ENCODE results near the gene CTNNBL1. TPM values are rescaled to one million over a fixed set of nuclear protein-coding genes. Genes with fewer than 3 reads are reported as not detected.
"Not testable (repeated sequence)": the region's sequence is repeated elsewhere in the genome, so short reads cannot be mapped to it uniquely, and the experiment has no call there.

The CTNNBL1 gene
- total and polyA plus RNA-seq, 8 donors: 10.5 to 148 (median 42.0) TPM

DNA sequence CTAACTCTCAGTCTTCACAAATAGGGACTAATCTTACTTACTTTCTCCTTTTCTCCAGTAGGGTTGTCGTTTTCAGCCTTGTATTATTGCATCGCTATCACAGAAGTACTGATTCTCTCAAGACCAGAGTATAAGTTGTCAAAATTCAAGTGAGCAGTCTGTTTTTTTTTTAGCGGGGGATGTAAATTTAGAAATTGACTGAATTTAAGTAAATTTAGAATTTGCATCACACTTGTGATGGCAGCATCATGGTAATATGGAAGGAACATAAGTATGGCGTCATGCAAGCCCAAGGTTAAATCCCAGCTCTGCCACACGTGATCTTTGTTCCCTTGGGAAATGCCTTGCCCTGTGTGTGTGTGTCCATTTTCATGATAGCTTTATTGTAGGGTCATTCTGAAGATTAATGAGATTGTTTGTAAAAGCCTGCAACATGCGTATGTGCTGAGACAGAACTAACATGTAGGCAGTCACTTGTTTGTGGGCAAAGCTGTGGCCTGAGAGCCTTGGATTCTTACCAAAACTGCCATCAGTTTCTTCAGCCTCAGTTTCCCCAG, 156.3 kb downstream of the CTNNBL1 start:
- peaks cover 13 to 95% (median 87%) of the 10 kb centered on the region in 4 donors for H3K36me3 ChIP-seq
- no peak for DNase-seq
- 89 to 95% (median 94%) methylated on average over 6 of the region's 6 CpGs for WGBS, 5 donors
- peaks cover 0 to 5% (median 0%) of the 10 kb centered on the region in 4 donors for H3K4me1 ChIP-seq
- intact Hi-C loops (cut with DNase I; ENCODE audit: low total_unique reads): no loop called here
- no peak overlapping the region for H3K4me3 ChIP-seq
- H3K27me3 ChIP-seq: no peaks in the 10 kb centered on the region
- H3K27ac ChIP-seq: no peak overlapping the region
- TF ChIP-seq, protein P1, sequence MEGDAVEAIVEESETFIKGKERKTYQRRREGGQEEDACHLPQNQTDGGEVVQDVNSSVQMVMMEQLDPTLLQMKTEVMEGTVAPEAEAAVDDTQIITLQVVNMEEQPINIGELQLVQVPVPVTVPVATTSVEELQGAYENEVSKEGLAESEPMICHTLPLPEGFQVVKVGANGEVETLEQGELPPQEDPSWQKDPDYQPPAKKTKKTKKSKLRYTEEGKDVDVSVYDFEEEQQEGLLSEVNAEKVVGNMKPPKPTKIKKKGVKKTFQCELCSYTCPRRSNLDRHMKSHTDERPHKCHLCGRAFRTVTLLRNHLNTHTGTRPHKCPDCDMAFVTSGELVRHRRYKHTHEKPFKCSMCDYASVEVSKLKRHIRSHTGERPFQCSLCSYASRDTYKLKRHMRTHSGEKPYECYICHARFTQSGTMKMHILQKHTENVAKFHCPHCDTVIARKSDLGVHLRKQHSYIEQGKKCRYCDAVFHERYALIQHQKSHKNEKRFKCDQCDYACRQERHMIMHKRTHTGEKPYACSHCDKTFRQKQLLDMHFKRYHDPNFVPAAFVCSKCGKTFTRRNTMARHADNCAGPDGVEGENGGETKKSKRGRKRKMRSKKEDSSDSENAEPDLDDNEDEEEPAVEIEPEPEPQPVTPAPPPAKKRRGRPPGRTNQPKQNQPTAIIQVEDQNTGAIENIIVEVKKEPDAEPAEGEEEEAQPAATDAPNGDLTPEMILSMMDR (IDR thresholded peaks at IDR 0.05): no peak
- TF ChIP-seq EP300 (IDR thresholded peaks at IDR 0.05) (no peak), POLR2AphosphoS5 (IDR thresholded peaks at IDR 0.05) (no peak), POLR2A (IDR thresholded peaks at IDR 0.05) (no peak)
- H3K9me3 ChIP-seq: no peaks in the 10 kb centered on the region

DNA sequence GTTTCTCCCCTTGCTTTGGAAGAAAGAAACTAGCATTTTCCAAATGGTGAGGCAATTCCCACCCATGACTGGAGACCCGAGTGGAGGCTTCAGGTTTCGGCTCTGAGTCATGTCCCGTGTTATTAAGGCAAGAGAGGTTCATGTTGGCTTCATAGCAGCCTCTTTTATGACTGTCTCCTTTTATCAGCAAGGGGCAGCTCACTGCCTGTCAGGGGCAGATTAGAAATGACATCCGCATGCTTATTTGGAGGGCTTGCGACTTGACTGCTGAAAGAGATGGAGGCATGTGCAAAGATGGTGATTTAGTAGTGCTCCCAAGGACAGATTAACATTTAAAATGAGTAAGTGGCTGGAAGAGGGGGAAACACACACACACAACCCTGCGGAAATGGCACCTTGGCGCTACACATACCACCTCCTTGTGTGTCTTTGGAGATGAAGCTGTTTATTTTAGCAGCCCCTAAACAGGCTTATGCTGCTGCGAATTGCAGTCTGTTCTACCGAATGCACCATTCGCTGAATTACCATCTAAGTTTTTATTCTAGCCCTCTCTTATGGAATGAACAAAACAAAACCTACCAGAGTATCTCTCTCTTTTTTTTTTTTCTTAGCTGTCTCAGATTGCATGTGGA, 157.0 kb downstream of the CTNNBL1 start:
- Histone ChIP-seq H3K9me3 (no peaks in the 10 kb centered on the region), H3K27me3 (no peaks in the 10 kb centered on the region), H3K4me3 (no peak overlapping the region), H3K36me3 (peaks cover 17 to 96% (median 84%) of the 10 kb centered on the region in 4 donors), H3K27ac (no peak overlapping the region), H3K4me1 (no peaks in the 10 kb centered on the region)
- intact Hi-C loops (cut with DNase I; ENCODE audit: low total_unique reads): no loop called here
- 76 to 80% (median 77%) methylated on average over 10 of the region's 10 CpGs for WGBS, 5 donors
- no peak for TF ChIP-seq POLR2AphosphoS5 (IDR thresholded peaks at IDR 0.05)
- TF ChIP-seq, protein P1 (IDR thresholded peaks at IDR 0.05): no peak
- TF ChIP-seq EP300 (IDR thresholded peaks at IDR 0.05): no peak
- TF ChIP-seq POLR2A (IDR thresholded peaks at IDR 0.05): no peak
- no peak for DNase-seq

DNA sequence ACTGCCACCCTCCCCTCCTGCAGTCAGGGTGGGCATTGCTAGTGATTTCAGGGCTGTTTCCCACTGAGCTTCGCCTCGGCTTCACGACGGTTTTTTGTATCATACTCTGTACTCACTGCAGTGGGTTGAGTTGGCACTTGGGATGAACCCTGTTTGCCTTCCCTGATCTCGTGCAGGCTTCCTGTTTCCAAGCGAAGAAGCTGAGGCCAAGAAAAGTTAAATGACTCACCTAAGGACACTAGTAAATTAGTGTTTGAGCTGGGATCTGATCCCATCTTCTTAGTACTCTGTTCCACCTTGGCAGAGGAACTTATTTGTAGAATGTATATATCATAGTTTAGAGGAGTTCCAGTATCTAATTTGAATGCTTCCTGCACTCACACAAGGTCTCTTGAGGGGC, 158.8 kb downstream of the CTNNBL1 start:
- H3K36me3 ChIP-seq: peaks cover 17 to 89% (median 78%) of the 10 kb centered on the region in 4 donors
- no peaks in the 10 kb centered on the region for H3K4me1 ChIP-seq
- intact Hi-C loops (cut with DNase I; ENCODE audit: low total_unique reads): no loop called here
- no peak for DNase-seq
- 91 to 96% (median 93%) methylated on average over 6 of the region's 6 CpGs for WGBS, 5 donors
- H3K4me3 ChIP-seq: no peak overlapping the region
- H3K27ac ChIP-seq: no peak overlapping the region
- no peaks in the 10 kb centered on the region for H3K9me3 ChIP-seq
- no peak for TF ChIP-seq POLR2A (IDR thresholded peaks at IDR 0.05)
- no peak for TF ChIP-seq EP300 (IDR thresholded peaks at IDR 0.05)
- TF ChIP-seq, protein P1 (IDR thresholded peaks at IDR 0.05): no peak
- no peak for TF ChIP-seq POLR2AphosphoS5 (IDR thresholded peaks at IDR 0.05)
- H3K27me3 ChIP-seq: no peaks in the 10 kb centered on the region

DNA sequence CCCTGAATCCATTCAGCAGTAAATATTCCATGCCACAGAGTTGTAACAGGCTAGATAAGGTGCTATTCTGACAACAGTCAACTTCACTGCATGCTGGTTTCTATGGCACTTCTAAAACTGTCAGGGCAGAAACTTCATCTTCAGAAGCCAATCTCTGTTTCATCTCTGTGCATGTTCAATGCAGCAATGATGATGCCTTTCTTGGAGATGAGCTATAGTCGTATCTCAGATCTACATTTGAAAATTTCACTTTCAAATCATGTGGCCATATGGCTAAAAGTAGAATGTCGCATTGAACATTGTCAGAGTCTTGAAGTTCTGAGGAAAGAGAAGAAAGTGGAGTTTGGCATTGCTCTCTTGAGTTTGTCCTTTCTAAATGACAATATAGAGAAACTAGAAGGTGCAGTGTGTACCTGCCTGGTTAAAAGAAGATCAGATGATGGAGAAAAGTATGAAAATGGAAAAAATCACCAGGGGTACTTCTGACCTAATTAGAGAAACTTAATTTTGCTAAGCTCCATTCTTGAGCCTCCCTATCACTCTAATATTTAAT, 160.1 kb downstream of the CTNNBL1 start:
- intact Hi-C loops (cut with DNase I; ENCODE audit: low total_unique reads): no loop called here
- TF ChIP-seq, protein P1 (IDR thresholded peaks at IDR 0.05): no peak
- no peak for TF ChIP-seq POLR2A (IDR thresholded peaks at IDR 0.05)
- no peak for TF ChIP-seq EP300 (IDR thresholded peaks at IDR 0.05)
- no peak for TF ChIP-seq POLR2AphosphoS5 (IDR thresholded peaks at IDR 0.05)
- H3K4me1 ChIP-seq: no peaks in the 10 kb centered on the region
- H3K9me3 ChIP-seq: no peaks in the 10 kb centered on the region
- no peaks in the 10 kb centered on the region for H3K27me3 ChIP-seq
- peaks cover 17 to 79% (median 74%) of the 10 kb centered on the region in 4 donors for H3K36me3 ChIP-seq
- H3K27ac ChIP-seq: no peak overlapping the region
- WGBS, 5 donors: 87 to 92% (median 90%) methylated on average over 2 of the region's 2 CpGs
- DNase-seq: no peak
- no peak overlapping the region for H3K4me3 ChIP-seq

DNA sequence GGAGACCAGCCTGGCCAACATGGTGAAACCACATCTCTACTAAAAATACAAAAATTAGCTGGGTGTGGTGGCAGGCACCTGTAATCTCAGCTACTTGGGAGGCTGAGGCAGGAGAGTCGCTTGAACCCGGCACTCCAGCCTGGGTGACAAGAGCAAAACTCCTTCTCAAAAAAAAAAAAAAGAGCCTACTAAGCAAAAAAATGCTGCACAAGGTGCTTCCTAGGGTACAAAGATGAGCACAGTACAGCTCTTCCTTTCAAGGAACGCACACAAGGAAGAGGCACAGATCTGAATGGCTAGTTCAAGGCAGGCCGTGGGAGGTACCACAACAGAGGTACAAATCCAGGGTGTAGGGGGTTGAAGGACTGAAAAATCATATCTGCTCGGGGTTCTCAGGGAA, 162.2 kb downstream of the CTNNBL1 start:
- H3K9me3 ChIP-seq; H3K4me1 ChIP-seq; H3K4me3 ChIP-seq; DNase-seq; intact Hi-C loops (cut with DNase I; ENCODE audit: low total_unique reads); H3K27ac ChIP-seq; H3K27me3 ChIP-seq: not testable (repeated sequence)
- 92 to 98% (median 97%) methylated on average over 5 of the region's 5 CpGs for WGBS, 5 donors
- H3K36me3 ChIP-seq: peaks cover 15 to 83% (median 74%) of the 10 kb centered on the region in 4 donors

Measured in stomach (tissue), 9 donors.